NCI-H1105 (cell line): ENCODE measurements around the gene FBLN7.
A peak's percentile ranks its signal among the peaks of the same experiment; 100 is the strongest.

ENCODE experiments used
- DNase-seq: peaks from one replicate; lab custom pipeline; 2025; lab: John Stamatoyannopoulos, UW

FBLN7 gene

DNA sequence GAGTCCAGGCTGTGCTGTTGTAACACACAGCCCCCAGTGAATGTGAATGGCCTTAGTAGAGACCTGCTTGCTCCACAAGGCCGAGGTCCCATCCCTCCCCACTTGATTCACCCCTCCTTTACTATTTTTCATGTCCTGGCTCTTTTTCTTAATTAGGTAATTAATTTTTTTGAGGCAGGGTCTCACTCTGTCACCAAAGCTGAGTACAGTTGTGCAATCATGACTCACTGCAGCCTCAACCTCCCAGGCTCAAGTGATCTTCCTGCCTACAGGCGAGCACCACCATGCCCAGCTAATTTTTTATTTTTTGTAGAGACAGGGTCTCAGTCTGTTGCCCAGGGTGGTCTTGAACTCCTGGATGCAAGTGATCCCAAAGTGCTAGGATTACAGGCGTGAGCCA lies 19.3 kb downstream of the FBLN7 start:
- DNase-seq, result no peak

DNA sequence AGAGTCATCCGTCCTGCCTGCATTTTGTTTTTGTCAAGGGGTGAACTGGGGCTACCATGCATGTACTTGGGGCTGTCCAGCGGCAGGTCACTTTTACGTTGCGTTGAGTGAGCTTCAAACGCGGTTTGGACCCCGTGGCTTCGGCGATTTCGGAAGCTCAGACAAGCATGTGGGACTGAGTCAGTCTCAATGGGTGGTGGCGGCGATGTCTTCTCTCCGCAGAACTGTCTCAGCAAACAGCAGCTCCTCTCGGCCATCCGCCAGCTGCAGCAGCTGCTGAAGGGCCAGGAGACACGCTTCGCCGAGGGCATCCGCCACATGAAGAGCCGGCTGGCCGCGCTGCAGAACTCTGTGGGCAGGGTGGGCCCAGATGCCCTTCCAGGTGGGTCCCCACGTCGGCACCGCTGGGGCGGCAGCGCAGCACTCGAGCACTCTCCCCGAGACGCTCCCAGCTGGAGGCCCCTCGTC lies 21.3 kb downstream of the FBLN7 start:
- no peak for DNase-seq

DNA sequence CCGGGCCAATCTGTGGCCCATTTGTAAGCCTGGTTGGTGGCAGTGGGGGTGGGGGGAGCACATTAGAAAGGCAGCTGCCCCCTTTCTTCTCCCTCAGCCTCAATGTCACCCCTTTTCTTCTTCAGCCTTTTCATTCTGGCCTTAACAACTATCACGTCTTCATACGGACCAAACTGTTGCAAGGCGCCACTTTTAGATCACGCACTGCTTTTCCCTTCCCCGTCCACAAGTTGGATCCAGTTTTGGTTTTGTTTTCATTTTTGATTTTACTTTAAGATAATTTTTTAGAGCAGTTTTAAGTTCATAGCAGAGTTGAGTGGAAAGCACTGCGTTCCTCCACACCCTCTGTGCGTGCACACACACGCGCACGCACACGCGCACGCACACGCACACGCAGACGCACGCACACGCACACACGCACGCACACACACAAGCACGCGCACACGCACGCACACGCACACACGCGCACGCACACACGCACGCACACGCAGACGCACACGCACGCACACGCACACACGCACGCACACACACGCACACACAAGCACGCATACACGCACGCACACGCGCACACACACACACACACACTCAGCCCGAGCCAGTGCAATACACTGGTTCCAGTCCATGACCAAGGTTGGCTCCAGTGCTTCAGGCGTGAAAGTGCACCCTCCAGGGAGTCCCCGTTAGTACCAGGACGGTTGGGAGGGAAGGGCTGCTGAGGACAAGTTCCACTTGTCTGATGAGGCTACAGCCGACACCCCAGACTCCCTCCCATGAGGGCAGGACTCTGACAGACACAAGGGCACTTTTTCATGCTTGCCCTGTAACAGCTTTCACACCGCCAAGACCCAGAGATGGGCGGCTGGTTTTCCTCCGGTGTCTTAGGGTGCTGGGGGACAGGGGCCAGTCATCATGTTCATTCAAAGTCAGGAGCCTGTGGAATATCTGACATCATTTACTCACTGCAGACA lies 22.4 kb downstream of the FBLN7 start:
- no peak for DNase-seq

DNA sequence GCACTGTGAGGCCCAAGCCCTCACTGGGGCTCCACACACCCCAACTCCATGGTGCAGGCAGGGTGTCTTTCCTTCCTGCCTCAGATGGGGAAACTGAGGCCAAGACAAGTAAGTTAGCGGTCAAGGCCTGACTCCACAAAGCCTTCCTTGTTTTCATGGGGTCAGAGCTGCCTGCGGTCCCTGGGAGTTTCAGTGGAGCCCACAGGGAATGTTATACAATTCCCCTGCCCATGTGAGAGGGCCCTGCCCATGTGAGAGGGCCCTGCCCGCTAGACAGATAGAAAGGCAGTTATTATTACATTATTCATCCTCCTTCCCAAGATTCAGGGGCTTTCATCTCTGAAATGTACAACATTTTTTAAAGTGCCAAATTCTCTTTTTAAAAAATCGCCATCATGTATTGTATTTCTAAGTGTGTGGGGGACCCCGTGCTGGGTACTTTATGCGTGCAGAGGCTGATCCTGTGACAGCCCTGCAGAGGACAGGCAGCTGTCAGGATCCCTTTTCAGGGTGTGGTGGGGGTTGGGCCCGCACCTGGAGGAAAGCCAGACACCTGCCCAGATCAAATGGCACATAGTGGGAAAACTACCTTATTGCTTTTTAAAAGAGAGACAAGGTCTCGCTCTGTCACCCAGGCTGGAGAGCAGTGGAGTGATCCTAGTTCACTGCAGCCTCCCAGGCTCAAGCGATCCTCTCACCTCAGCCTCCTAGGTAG lies 23.4 kb downstream of the FBLN7 start:
- peak; percentile 30 for DNase-seq

DNA sequence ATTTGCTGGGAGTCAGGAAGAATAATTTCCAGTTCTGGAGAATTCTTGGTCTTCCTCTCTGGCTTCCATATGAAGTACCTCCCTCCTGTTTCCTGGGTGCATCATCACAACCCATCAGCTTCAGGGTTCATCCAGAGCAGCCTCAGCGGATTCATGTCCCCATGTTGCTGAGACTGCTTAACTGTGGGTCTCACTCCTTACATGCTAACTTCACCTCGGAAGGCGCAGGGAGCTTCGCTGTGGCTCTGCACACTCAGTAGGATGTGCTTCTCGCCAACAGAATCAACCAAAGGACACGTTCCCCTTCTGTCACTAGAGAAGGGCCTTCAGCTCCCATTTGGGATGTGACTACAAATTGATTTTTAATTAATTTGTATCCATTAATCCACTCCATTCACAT lies 24.2 kb downstream of the FBLN7 start:
- no peak for DNase-seq

DNA sequence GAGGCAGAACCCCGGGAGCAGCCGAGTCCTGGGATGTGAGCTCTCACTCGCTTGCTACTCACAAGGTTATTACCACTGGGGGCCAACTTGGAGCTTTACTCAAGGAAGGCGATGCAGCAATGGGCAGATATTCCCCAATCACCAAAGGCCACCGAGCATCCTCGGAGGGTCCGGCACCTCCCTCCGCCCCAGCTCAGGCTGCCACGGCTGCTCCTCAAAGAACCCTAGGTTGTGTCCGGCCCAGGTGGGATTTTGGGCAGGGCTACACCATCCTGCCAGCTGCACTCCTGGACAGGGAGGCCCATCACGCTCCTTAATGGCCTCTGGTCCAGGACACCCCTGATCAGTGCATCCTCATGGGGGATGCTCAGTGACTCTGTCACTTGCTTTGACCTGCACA lies 24.8 kb downstream of the FBLN7 start:
- no peak for DNase-seq

DNA sequence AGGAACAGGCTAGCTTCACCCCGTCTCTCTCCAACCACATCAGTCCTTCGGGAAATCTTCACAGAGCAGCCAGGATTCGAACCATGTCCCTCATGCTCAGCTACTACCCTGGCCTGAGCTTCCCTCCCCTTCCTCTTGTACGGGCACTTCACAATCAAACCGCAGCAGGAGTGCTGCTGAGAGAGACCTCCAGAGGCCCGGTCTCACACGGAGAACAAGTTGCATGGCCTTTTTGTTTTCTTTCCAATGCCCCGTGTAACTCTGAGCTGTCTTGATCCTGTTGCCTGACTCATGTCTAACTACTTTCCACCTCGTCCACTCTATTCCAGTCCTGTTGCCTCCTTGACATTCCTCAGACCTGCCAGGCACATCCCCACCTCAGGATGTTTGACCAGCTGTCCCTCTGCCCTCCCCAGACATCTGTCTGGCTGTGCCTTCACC lies 25.4 kb downstream of the FBLN7 start:
- no peak for DNase-seq

DNA sequence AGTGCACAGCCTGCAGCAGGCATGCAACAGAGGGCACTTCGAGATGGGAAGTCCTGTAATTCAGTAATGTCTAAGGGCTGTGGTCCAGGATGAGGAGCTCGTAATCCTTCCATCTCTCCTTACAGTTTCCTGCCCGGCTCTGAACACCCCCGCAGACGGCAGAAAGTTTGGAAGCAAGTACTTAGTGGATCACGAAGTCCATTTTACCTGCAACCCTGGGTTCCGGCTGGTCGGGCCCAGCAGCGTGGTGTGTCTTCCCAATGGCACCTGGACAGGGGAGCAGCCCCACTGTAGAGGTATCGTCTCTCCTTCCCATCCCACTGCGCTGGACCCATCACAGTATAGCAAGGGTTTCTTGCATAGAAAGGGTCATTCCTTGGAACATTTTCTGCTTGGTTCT lies 26.7 kb downstream of the FBLN7 start:
- no peak for DNase-seq

DNA sequence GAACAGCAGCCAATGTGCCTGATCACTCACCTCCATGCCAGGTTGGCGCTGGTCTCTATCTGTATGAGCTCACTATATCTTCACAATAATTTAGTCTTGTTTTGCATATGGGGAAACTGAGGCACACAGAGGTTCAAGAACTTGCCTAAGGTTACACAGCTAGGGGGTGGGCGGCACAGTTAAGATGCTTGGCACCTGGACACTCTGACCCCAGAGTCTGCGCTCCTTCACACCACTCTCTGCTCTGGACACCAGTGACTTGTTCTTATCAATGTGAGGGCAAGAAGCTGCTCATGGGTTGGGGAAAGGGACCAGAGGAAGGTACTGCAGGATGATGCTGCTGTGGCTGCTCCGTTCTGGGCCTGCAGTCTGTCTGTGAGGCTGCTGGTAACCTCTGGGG lies 27.1 kb downstream of the FBLN7 start:
- no peak for DNase-seq

DNA sequence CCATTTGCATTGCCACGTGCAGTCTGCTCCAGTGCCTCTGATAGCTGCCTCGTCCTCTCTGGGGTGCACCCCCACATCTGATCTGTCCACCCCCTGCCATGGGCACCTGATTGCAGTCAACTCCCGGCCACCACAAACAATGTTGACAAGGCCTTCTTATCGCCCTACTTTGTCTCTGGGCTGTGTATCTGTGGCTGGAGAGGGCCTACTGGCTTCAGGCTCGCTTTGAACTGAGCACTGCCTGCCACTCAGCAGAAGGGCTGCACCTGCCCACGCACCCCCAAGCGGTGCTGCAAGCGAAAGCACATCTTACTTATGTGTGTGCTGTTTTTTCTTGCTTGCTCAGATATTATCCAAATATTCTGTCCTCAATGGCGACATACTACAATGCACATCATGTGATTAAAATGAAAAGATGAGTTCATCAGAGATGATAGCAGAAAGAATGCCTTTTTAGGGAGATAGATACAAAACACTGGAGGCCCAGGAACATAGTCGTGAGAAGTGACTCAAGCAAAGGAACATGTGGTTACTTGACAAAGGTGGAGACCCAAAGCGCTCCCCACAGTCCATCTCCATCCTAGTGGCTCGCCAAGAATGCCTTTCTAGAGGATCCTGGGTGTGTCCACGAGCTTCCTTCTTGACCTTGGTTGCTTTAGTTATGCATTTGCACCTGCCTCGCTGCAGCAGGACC lies 28.8 kb downstream of the FBLN7 start:
- no peak for DNase-seq

DNA sequence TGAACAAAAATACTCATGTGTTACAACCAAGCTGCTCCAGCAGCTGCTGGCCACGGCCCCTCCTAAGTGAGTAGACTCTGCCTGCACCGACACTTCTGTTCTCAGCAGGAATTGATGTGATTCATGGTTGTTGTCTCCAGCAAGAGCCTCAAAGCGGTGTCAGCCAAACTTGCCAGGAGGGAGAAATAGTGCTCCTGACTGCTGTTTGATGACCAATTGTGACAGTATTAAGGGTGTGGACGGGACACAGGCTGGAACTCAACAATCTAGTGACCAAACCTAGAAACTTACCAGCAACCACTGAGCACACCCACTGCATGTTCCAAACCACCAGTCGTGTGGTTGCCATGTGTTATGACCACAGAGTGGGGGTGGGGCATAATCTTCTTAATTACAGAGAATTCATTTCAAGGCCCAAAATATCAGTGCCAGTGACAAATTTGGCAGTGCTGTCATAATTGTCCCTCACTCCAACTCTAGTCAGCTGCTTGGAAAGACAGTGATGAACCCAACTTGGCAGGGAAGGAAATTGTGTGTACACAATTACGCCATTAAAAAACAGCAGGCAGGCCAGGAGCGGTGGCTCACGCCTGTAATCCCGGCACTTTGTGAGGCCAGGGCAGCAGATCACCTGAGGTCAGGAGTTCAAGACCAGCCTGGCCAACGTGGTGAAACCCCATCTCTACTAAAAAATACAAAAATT lies 30.4 kb downstream of the FBLN7 start:
- DNase-seq, result no peak

DNA sequence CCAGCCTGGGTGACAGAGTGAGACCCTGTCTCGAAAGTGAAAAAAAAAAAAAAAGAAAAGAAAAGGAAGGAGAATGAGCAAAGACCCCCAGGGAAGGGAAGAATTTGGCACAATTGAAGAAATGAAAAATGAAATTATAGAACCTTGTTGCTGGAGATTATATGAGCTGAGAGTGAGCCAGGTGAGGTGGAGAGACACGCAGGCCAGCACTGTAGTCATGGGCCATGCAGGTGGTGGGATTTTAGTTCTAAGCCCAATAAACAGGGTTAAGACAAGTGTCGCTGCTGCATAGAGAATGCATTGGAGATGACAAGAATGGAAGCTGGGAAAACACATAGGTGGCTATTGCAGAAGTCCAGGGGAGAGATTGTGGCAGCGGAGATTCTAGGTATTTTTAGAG lies 32.3 kb downstream of the FBLN7 start:
- no peak for DNase-seq

DNA sequence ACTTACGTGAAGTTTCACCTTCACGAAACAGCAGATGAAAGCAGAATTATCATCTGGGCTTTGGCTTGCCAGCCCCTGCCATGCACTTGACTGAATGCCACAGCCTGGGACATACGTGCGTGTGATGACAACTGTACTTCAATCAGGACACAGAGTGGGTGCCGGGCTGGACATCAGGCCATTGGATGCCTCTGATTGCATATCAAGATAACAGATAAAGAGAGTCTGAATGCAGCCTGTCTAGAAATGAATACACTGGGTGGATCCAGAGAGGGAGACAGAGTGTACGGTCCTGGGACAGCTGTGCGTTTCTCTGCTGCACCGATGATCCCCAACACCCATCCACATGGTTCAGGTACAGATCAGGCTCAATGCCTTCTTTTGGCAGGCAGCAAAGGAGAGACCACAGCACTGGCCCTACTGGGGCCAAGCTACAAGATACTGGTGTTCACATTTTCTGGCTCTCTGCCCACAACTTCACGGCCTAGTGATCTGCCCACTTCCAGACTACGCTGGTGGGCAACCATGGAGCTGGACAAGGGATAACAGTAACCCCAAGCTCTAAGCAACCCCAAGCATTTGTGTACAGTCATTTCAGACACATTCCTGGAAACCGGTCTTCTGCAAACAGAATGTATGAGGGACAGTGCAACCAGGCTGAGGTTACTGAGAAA lies 35.6 kb downstream of the FBLN7 start:
- no peak for DNase-seq

DNA sequence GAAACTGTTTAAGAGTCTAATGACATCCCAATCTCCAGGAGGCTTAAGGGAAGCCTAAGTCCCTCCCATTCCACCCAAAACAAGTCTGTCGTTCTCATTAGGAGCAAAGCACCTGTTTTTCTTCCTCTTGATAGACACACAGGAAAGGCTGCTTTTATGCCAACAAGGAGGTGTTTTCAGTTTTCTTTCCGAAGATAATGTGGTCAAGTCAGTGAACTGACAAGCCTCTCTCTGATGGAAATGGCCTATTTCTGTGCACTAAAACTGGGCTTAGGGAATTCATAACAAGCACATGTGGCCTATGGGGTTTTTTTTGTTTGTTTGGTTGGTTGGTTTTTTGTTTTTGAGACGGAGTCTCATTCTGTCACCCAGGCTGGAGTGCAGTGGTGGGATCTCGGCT lies 36.2 kb downstream of the FBLN7 start:
- DNase-seq, result no peak

DNA sequence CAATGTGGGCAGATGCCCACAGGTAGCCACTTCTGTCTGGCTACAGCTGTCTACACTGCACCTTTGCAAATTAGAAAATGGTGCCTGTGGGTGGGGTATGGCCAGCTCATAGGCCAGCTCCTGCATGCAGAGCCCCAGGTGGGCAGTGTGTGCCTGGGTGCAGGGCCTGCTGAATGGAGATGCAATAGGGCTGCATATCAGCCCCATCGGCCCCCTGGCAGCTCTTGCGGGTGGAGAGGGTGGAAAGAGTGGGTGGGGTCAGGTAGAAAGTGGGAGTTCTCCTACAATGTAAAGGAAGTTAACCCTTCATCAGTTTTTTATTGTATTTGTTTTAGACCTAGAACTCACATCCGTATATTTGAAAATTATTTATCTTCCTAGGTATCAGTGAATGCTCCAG lies 37.1 kb downstream of the FBLN7 start:
- no peak for DNase-seq

DNA sequence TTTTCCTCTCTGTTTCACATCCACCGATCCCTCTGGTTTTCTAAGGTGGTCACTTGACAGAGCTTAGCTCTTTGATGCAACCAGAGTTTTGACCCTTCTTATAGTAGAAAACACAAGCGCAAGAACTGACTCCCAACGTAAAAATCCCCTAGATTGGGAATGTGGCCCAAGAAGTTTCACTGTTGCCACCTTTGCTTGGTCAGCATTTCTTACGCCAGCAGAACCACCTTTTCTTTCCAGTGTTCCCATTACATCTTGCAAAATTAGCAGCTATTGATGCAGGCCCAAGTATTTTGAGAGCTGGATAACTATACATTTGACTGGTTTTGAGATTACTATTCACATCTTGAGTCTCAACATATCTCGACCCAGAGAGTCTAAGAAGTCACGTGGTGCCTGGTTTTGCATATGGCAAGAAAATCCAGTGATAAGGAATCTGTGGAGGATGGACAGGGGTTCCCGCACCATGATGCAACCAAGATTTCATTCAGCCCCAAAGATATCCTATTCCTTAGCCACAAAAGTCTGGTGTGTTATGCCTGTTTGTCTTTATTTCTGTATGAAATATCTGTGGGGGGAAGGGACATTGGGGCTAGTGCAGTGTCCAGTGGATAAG lies 37.9 kb downstream of the FBLN7 start:
- no peak for DNase-seq

DNA sequence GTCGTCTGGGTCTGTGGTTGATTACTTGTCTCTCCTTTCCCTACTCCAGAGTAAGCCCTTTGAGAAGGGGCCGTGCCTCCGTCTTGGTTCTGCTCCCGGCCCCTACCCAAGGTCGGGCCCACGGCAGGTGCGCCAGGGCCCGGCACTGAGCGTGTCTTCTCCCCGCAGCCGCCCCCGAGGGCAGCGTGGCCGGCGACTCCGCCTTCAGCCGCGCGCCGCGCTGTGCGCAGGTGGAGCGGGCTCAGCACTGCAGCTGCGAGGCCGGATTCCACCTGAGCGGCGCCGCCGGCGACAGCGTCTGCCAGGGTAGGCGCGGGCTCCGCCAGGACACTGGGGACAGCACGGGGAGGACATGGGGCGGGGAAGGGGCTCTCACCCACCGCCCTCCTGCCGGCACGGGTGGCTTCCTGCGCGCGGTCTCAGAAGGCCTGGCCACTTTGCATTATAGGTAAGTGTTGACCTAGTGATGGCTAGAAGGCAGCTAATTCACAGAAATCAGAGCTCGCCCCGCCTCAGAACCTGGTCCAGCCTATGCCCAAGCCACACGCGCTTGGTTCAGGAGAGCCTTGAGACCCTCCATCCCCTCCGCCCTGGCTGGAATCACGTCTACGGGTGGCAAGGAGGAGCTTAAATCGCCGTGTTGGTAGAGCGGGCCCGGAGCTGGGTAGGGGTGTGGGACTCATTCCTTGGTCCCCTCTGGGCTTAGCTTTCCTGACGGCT lies 43.5 kb downstream of the FBLN7 start:
- DNase-seq, result peak; percentile 59

DNA sequence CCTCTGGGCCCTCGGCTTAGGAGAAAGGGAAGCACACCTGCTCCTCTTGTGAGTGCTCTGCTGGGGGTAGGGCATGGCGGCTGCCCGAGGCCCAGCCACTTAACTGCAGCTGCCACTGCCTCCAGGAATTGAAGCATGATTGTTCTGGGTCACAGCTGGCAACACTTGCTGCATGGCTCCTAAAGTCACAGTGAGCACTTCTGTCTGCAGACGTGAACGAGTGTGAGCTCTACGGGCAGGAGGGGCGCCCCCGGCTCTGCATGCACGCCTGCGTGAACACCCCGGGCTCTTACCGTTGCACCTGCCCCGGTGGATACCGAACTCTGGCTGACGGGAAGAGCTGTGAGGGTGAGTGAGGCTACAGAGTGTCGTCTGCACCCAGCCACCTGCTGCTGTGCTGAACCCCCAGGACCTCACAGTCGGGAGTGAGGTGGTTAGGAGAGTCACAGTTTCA lies 44.4 kb downstream of the FBLN7 start:
- DNase-seq, result peak; percentile 92

DNA sequence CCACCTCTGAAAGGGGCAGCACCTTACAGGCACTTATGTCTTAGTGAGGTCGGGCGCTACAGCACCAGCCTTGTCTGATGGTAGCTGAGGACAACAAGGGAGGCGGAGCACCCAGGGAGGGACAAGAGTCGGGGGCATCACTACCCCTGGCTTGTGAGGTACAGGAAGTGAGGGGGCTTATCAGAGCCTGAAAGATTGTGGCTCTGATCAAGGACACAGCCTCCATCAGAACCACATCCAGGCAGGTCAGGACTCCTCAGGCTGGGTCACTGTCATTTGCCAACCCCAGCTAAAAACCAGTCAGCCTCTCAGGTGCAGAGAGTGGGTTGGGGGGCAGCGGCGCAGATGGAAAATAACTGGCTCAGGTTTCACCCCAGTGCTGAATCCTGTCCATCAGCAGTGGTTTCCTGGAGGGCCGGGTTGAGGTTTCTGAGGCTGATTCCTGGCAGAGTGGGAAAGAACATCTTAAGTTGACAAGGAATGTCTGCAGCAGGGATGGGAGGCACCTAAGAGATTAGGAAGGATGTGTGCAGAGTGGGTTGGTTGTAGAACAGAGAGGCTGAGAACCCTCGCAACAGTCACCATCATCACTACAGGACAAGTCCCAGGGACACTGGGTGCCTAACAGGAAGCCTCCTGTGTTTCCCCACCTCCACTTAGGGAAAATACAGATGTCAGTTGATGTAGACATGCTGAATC lies 45.3 kb downstream of the FBLN7 start:
- no peak for DNase-seq

DNA sequence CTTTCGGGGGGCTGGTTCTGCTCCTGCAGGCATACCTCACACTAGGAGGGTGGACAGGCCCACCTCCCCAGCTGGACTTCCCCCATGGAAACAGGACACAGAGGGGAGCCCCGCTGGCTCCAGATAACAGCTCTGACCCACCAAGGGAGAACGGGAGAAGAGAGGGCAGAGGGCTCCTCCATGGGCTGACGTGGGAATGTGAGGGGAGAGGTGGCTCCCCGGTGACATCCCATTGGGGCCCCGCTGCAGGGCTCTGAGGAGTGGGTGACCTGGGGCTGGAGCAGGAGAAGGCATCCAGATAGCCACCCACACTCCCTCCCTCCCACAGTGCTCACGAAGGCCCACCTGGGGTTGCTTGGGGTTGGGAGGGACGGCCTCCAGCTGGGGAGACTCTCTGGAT lies 45.9 kb downstream of the FBLN7 start:
- no peak for DNase-seq
